ENCODE results near the gene TRIO.
A peak's percentile ranks its signal among the peaks of the same experiment; 100 is the strongest.

The TRIO gene

GRCh38 chr5:14416621-14417275 lies 273.6 kb downstream of the TRIO start:
- Histone ChIP-seq H3K23ac (ENCODE audit: low read length) (no peak overlapping the region), H4K5ac (ENCODE audit: low read length) (no peak overlapping the region), H3K9ac (ENCODE audit: low read length) (no peak overlapping the region), H3K4ac (ENCODE audit: low read depth, low read length) (peak overlapping the region; percentile 56), H4K8ac (ENCODE audit: low read depth, low read length) (no peak overlapping the region), H3K27me3 (ENCODE audit: insufficient read depth, low read length, poor library complexity) (no peaks in the 10 kb centered on the region), H2BK5ac (ENCODE audit: low read length) (no peak overlapping the region), H2BK120ac (ENCODE audit: low read depth, low read length) (no peak overlapping the region), H3K18ac (ENCODE audit: low read length) (peak overlapping the region; percentile 81), H3K36me3 (ENCODE audit: control insufficient read depth, insufficient read depth, low read length) (peaks cover 4% of the 10 kb centered on the region), H2AK5ac (ENCODE audit: low read length) (no peak overlapping the region), H3K4me1 (ENCODE audit: control insufficient read depth, low read depth, low read length) (peaks cover 33% of the 10 kb centered on the region), H3K4me2 (ENCODE audit: low read length) (no peak overlapping the region), H3K79me1 (ENCODE audit: low read length) (peaks cover 3% of the 10 kb centered on the region), H3K79me2 (ENCODE audit: control insufficient read depth, insufficient read depth, low read length) (no peaks in the 10 kb centered on the region), H3K27ac (ENCODE audit: low read depth, low read length) (peak overlapping the region; percentile 85), H2BK15ac (replicated peaks; ENCODE audit: low read depth) (no peak overlapping the region), H3K4me3 (ENCODE audit: low read length) (no peak overlapping the region), H3K56ac (ENCODE audit: low read length) (no peak overlapping the region)
- WGBS (ENCODE audit: extremely low coverage, insufficient coverage, low lambda C conversion rate): no CpG with 5 or more reads among the region's 12 CpGs
- peak; percentile 62 for DNase-seq

- H3K27ac ChIP-seq (ENCODE audit: low read depth, low read length): peak overlapping the region; percentile 86
- H3K18ac ChIP-seq (ENCODE audit: low read length): peak overlapping the region; percentile 9
- H3K4ac ChIP-seq (ENCODE audit: low read depth, low read length): no peak overlapping the region
- H3K4me2 ChIP-seq (ENCODE audit: low read length): no peak overlapping the region
- H3K79me1 ChIP-seq (ENCODE audit: low read length): peaks cover 3% of the 10 kb centered on the region
- no peak overlapping the region for H3K23ac ChIP-seq (ENCODE audit: low read length)
- no peak overlapping the region for H2BK5ac ChIP-seq (ENCODE audit: low read length)
- peak overlapping the region; percentile 82 for H3K56ac ChIP-seq (ENCODE audit: low read length)
- H4K5ac ChIP-seq (ENCODE audit: low read length): no peak overlapping the region
- peak; percentile 90 for DNase-seq
- WGBS (ENCODE audit: extremely low coverage, insufficient coverage, low lambda C conversion rate): no CpG with 5 or more reads among the region's 5 CpGs
- no peak overlapping the region for H3K9ac ChIP-seq (ENCODE audit: low read length)
- H3K27me3 ChIP-seq (ENCODE audit: insufficient read depth, low read length, poor library complexity): no peaks in the 10 kb centered on the region
- no peak overlapping the region for H2BK120ac ChIP-seq (ENCODE audit: low read depth, low read length)
- H2AK5ac ChIP-seq (ENCODE audit: low read length): no peak overlapping the region
- no peak overlapping the region for H3K4me3 ChIP-seq (ENCODE audit: low read length)
- peaks cover 33% of the 10 kb centered on the region for H3K4me1 ChIP-seq (ENCODE audit: control insufficient read depth, low read depth, low read length)
- H4K8ac ChIP-seq (ENCODE audit: low read depth, low read length): no peak overlapping the region
- H2BK15ac ChIP-seq (replicated peaks; ENCODE audit: low read depth): no peak overlapping the region
- no peaks in the 10 kb centered on the region for H3K79me2 ChIP-seq (ENCODE audit: control insufficient read depth, insufficient read depth, low read length)
- peaks cover 6% of the 10 kb centered on the region for H3K36me3 ChIP-seq (ENCODE audit: control insufficient read depth, insufficient read depth, low read length)
Observed at GRCh38 chr5:14417276-14417730, 274.2 kb downstream of the TRIO start.

GRCh38 chr5:14417792-14418765 lies 274.9 kb downstream of the TRIO start:
- peaks cover 6% of the 10 kb centered on the region for H3K36me3 ChIP-seq (ENCODE audit: control insufficient read depth, insufficient read depth, low read length)
- peak overlapping the region; percentile 63 for H2BK5ac ChIP-seq (ENCODE audit: low read length)
- peaks cover 33% of the 10 kb centered on the region for H3K4me1 ChIP-seq (ENCODE audit: control insufficient read depth, low read depth, low read length)
- H4K5ac ChIP-seq (ENCODE audit: low read length): no peak overlapping the region
- H3K9ac ChIP-seq (ENCODE audit: low read length): no peak overlapping the region
- H3K79me1 ChIP-seq (ENCODE audit: low read length): peaks cover 5% of the 10 kb centered on the region
- peak overlapping the region; percentile 82 for H3K56ac ChIP-seq (ENCODE audit: low read length)
- H2BK15ac ChIP-seq (replicated peaks; ENCODE audit: low read depth): no peak overlapping the region
- H3K23ac ChIP-seq (ENCODE audit: low read length): no peak overlapping the region
- no peak overlapping the region for H3K4me2 ChIP-seq (ENCODE audit: low read length)
- H3K79me2 ChIP-seq (ENCODE audit: control insufficient read depth, insufficient read depth, low read length): no peaks in the 10 kb centered on the region
- no peak overlapping the region for H3K4me3 ChIP-seq (ENCODE audit: low read length)
- H3K18ac ChIP-seq (ENCODE audit: low read length): peak overlapping the region; percentile 9
- peak; percentile 77 for DNase-seq
- no peak overlapping the region for H3K4ac ChIP-seq (ENCODE audit: low read depth, low read length)
- no peak overlapping the region for H4K8ac ChIP-seq (ENCODE audit: low read depth, low read length)
- no peak overlapping the region for H2BK120ac ChIP-seq (ENCODE audit: low read depth, low read length)
- H3K27ac ChIP-seq (ENCODE audit: low read depth, low read length): peak overlapping the region; percentile 86
- H2AK5ac ChIP-seq (ENCODE audit: low read length): no peak overlapping the region
- H3K27me3 ChIP-seq (ENCODE audit: insufficient read depth, low read length, poor library complexity): no peaks in the 10 kb centered on the region
- WGBS (ENCODE audit: extremely low coverage, insufficient coverage, low lambda C conversion rate): no CpG with 5 or more reads among the region's 17 CpGs

- no peak overlapping the region for H3K4me2 ChIP-seq (ENCODE audit: low read length)
- no peak overlapping the region for H4K8ac ChIP-seq (ENCODE audit: low read depth, low read length)
- H3K79me1 ChIP-seq (ENCODE audit: low read length): peaks cover 6% of the 10 kb centered on the region
- DNase-seq: no peak
- no peak overlapping the region for H3K56ac ChIP-seq (ENCODE audit: low read length)
- no peak overlapping the region for H3K23ac ChIP-seq (ENCODE audit: low read length)
- H3K18ac ChIP-seq (ENCODE audit: low read length): no peak overlapping the region
- WGBS (ENCODE audit: extremely low coverage, insufficient coverage, low lambda C conversion rate): no CpG with 5 or more reads among the region's 12 CpGs
- H2BK5ac ChIP-seq (ENCODE audit: low read length): no peak overlapping the region
- no peaks in the 10 kb centered on the region for H3K79me2 ChIP-seq (ENCODE audit: control insufficient read depth, insufficient read depth, low read length)
- no peak overlapping the region for H4K5ac ChIP-seq (ENCODE audit: low read length)
- peaks cover 6% of the 10 kb centered on the region for H3K36me3 ChIP-seq (ENCODE audit: control insufficient read depth, insufficient read depth, low read length)
- H2AK5ac ChIP-seq (ENCODE audit: low read length): no peak overlapping the region
- H3K27me3 ChIP-seq (ENCODE audit: insufficient read depth, low read length, poor library complexity): no peaks in the 10 kb centered on the region
- H3K4me1 ChIP-seq (ENCODE audit: control insufficient read depth, low read depth, low read length): peaks cover 33% of the 10 kb centered on the region
- no peak overlapping the region for H3K27ac ChIP-seq (ENCODE audit: low read depth, low read length)
- H2BK15ac ChIP-seq (replicated peaks; ENCODE audit: low read depth): no peak overlapping the region
- H3K4ac ChIP-seq (ENCODE audit: low read depth, low read length): no peak overlapping the region
- no peak overlapping the region for H3K9ac ChIP-seq (ENCODE audit: low read length)
- H2BK120ac ChIP-seq (ENCODE audit: low read depth, low read length): no peak overlapping the region
- H3K4me3 ChIP-seq (ENCODE audit: low read length): no peak overlapping the region
Observed at GRCh38 chr5:14419686-14420085, 276.5 kb downstream of the TRIO start.

DNA sequence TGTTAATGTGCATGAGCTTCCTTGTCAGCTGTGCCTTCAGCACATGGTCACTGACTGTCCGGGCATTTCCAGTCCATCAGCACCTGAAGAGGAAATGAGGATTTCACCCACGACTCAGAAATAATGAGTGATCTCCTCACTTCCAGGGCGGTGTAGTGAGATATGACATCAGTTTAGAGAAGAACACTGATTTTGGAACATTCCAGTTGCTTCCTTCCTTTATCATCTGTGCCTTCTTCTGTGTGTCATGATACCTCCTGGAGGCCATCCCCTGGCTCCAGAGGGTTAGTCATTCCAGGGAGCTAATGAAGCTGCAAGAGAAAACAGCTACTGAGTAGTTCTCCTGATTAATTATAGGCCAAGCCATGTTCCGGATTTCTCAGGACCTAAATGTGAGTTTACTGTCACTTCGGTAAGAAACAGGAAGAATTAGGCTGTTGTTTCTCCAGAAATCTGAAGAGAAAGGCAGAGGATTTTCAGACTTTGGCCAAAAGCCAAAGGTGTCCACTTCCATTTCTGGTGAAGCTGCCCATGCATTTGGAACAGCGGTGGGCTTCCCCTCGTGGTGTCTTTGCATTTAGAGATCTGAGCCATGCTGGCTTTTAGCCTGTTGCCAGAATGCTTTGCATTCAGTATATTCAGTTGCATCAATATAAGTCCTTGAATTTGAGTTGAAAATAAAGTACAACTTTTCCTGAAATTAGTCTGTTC lies 277.1 kb downstream of the TRIO start:
- Histone ChIP-seq H3K36me3 (ENCODE audit: control insufficient read depth, insufficient read depth, low read length) (peaks cover 5% of the 10 kb centered on the region), H3K4me2 (ENCODE audit: low read length) (no peak overlapping the region), H3K4ac (ENCODE audit: low read depth, low read length) (no peak overlapping the region), H2BK15ac (replicated peaks; ENCODE audit: low read depth) (no peak overlapping the region), H4K5ac (ENCODE audit: low read length) (no peak overlapping the region), H2BK120ac (ENCODE audit: low read depth, low read length) (no peak overlapping the region), H2AK5ac (ENCODE audit: low read length) (no peak overlapping the region), H3K18ac (ENCODE audit: low read length) (no peak overlapping the region), H3K4me1 (ENCODE audit: control insufficient read depth, low read depth, low read length) (peaks cover 27% of the 10 kb centered on the region), H3K79me1 (ENCODE audit: low read length) (peaks cover 4% of the 10 kb centered on the region), H4K8ac (ENCODE audit: low read depth, low read length) (no peak overlapping the region), H3K27ac (ENCODE audit: low read depth, low read length) (no peak overlapping the region), H3K56ac (ENCODE audit: low read length) (no peak overlapping the region), H2BK5ac (ENCODE audit: low read length) (no peak overlapping the region), H3K27me3 (ENCODE audit: insufficient read depth, low read length, poor library complexity) (no peaks in the 10 kb centered on the region), H3K23ac (ENCODE audit: low read length) (no peak overlapping the region), H3K9ac (ENCODE audit: low read length) (no peak overlapping the region), H3K79me2 (ENCODE audit: control insufficient read depth, insufficient read depth, low read length) (no peaks in the 10 kb centered on the region), H3K4me3 (ENCODE audit: low read length) (no peak overlapping the region)
- no peak for DNase-seq
- WGBS (ENCODE audit: extremely low coverage, insufficient coverage, low lambda C conversion rate): no CpG with 5 or more reads among the region's 7 CpGs
